Astrocyte (in vitro differentiated cells and primary cell): ENCODE results near the gene TERT.

Experiments
- CTCF ChIP-seq: IDR thresholded peaks from 2 replicates; pipeline ENCODE4 v1.5.1; 2011; ENCODE audit warnings: low read depth, mild to moderate bottlenecking, inconsistent platforms, low read length, moderate library complexity; ENCODE audit not compliant: insufficient read depth
- EZH2 ChIP-seq: IDR thresholded peaks from 2 replicates; pipeline ENCODE4 v1.6.1; 2012; ENCODE audit warnings: mild to moderate bottlenecking, low read length, inconsistent platforms; ENCODE audit not compliant: insufficient read depth

GRCh38 chr5:1207555-1207954 is 87.3 kb downstream of the TERT start:
- TF ChIP-seq CTCF (no peak), EZH2 (no peak)
